ENCODE results near the gene CAMK2A. TPM values are rescaled to one million over a fixed set of nuclear protein-coding genes. Genes with fewer than 3 reads are reported as not detected.

The CAMK2A gene
- total RNA-seq, 4 donors from 2014 or later: 32.0 to 78.1 (median 48.6) TPM

DNA sequence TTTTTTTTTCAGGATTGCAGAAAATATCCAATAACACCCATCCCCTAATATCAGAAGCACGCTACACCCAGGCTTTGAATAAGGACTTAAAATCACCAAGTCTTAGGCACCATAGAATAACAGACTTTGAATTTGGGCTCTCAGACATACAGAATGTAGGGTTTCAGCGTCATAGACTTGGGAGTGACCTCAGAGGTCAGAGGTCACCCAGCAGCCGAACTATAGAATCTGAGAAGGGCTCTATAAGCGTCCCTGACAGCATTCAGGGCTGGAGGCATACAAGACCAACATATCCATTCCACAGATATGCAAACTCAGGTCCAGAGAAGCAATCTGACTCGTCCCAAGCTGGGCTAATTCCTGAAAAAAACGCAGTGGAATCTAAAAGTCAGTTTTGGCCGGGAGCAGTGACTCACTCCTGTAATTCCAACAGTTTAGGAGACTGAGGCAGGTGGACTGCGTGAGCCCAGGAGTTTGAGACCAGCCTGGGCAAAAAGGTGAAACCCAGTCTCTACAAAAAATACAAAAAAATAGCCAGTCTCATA, 65.0 kb downstream of the CAMK2A start:
- no peak for ATAC-seq
- DNase-seq: no peak
- Histone ChIP-seq H3K27ac (no peak overlapping the region), H3K9me3 (no peaks in the 10 kb centered on the region), H3K27me3 (no peaks in the 10 kb centered on the region), H3K4me1 (no peaks in the 10 kb centered on the region), H3K4me3 (no peak overlapping the region), H3K36me3 (peaks cover 0 to 8% of the 10 kb centered on the region in 2 donors)
- in situ Hi-C loops (cut with MboI; ENCODE audit: low sequenced_read_pairs in 4 of 4): loop anchor here in 2 of 4 donors (5.0 to 25.0 kb wide), 2 partner anchors 62 to 187 kb away; no protein-coding TSS in a partner anchor
- intact Hi-C loops (cut with DNase I; ENCODE audit: low total_unique reads): no loop called here
- no peak for TF ChIP-seq POLR2A (IDR thresholded peaks at IDR 0.05)
- TF ChIP-seq, protein P1, sequence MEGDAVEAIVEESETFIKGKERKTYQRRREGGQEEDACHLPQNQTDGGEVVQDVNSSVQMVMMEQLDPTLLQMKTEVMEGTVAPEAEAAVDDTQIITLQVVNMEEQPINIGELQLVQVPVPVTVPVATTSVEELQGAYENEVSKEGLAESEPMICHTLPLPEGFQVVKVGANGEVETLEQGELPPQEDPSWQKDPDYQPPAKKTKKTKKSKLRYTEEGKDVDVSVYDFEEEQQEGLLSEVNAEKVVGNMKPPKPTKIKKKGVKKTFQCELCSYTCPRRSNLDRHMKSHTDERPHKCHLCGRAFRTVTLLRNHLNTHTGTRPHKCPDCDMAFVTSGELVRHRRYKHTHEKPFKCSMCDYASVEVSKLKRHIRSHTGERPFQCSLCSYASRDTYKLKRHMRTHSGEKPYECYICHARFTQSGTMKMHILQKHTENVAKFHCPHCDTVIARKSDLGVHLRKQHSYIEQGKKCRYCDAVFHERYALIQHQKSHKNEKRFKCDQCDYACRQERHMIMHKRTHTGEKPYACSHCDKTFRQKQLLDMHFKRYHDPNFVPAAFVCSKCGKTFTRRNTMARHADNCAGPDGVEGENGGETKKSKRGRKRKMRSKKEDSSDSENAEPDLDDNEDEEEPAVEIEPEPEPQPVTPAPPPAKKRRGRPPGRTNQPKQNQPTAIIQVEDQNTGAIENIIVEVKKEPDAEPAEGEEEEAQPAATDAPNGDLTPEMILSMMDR (IDR thresholded peaks at IDR 0.05 in 4 of 5, conservative IDR thresholded peaks at IDR 0.05 in 1 of 5): no peak

DNA sequence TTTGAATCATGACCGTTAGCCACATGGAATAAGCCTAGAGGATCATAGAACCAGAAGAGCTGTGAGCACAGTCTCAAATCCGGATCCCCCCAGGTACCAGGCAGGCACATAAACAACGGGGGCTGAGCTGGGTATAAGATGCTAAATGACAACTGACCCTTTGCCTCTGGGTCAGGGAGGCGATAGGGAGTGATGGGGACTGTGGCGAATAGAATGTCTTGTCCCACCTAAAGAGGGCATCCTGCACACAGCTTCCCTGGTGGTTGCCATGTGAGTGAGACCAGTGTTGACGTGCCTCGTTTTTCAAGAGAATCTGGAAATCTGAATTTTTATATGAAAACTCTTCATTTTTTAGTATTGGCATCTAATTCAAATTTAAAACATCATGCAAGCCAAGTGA, 66.1 kb downstream of the CAMK2A start:
- in situ Hi-C loops (cut with MboI; ENCODE audit: low sequenced_read_pairs in 4 of 4): loop anchor here in 2 of 4 donors (5.0 to 25.0 kb wide), 2 partner anchors 61 to 186 kb away; no protein-coding TSS in a partner anchor
- Histone ChIP-seq H3K27ac (no peak overlapping the region), H3K4me3 (no peak overlapping the region), H3K27me3 (no peaks in the 10 kb centered on the region), H3K36me3 (peaks cover 0 to 8% of the 10 kb centered on the region in 2 donors), H3K4me1 (peaks cover 0 to 2% of the 10 kb centered on the region in 2 donors), H3K9me3 (no peaks in the 10 kb centered on the region)
- intact Hi-C loops (cut with DNase I; ENCODE audit: low total_unique reads): no loop called here
- no peak for TF ChIP-seq POLR2A (IDR thresholded peaks at IDR 0.05)
- TF ChIP-seq, protein P1 (IDR thresholded peaks at IDR 0.05 in 4 of 5, conservative IDR thresholded peaks at IDR 0.05 in 1 of 5): no peak
- ATAC-seq: no peak
- DNase-seq: no peak

DNA sequence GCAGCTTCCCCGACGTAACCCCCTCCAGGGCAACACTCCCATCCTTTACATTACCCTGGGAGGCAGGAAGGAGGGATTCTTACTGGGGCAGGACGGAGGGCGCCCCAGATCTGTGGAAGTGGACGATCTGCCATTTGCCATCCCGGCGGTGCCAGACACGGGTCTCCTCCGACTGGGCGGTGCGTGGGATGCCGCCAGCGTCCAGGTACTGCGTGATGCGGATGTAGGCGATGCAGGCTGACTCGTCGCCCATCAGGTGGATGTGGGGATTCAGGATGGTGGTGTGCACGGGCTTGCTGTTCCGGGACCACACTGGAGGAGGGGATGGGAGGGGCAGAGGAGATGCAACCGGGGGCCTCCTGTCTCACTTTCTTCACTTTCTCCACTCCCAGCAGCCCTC, 66.7 kb downstream of the CAMK2A start:
- in situ Hi-C loops (cut with MboI; ENCODE audit: low sequenced_read_pairs in 4 of 4) (loop anchor here in 2 of 4 donors (5.0 to 25.0 kb wide), 2 partner anchors 61 to 186 kb away; no protein-coding TSS in a partner anchor), intact Hi-C loops (cut with DNase I; ENCODE audit: low total_unique reads) (no loop called here)
- H3K27me3 ChIP-seq: no peaks in the 10 kb centered on the region

DNA sequence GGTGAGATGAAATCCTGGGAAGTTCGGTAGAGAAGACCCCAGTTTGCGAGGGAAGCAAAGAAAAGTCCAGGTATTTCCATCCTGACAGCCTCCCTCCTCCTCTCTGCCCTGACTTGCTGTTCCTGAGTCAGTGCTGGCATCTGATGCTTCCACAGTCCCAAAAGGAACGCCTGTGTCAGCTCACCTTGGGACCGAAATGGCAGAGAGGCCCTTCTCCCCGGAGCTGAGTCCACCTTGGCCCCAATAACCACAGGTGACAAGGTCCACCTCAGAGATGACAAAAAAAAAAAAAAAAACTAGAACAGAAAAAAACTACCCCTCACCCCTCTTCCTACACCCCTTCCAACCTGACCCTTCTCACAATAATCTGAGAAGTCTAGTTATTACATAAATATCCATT, 68.1 kb downstream of the CAMK2A start:
- intact Hi-C loops (cut with DNase I; ENCODE audit: low total_unique reads): no loop called here
- H3K36me3 ChIP-seq: no peaks in the 10 kb centered on the region
- no peak overlapping the region for H3K4me3 ChIP-seq
- H3K27ac ChIP-seq: no peak overlapping the region
- in situ Hi-C loops (cut with MboI; ENCODE audit: low sequenced_read_pairs in 4 of 4): loop anchor here in 2 of 4 donors (5.0 to 25.0 kb wide), 2 partner anchors 59 to 184 kb away; no protein-coding TSS in a partner anchor
- peaks cover 0 to 7% of the 10 kb centered on the region in 2 donors for H3K4me1 ChIP-seq
- DNase-seq (no peak), ATAC-seq (no peak)
- H3K27me3 ChIP-seq: no peaks in the 10 kb centered on the region
- TF ChIP-seq, protein P1 (IDR thresholded peaks at IDR 0.05 in 4 of 5, conservative IDR thresholded peaks at IDR 0.05 in 1 of 5): no peak
- no peak for TF ChIP-seq POLR2A (IDR thresholded peaks at IDR 0.05)
- no peaks in the 10 kb centered on the region for H3K9me3 ChIP-seq

More for the DNA sequence above, 66.7 kb downstream of the CAMK2A start:
- H3K9me3 ChIP-seq: no peaks in the 10 kb centered on the region
- peaks cover 0 to 4% of the 10 kb centered on the region in 2 donors for H3K4me1 ChIP-seq
- no peak for ATAC-seq
- DNase-seq: no peak
- no peak overlapping the region for H3K4me3 ChIP-seq
- no peak overlapping the region for H3K27ac ChIP-seq
- peaks cover 0 to 6% of the 10 kb centered on the region in 2 donors for H3K36me3 ChIP-seq
- TF ChIP-seq, protein P1 (IDR thresholded peaks at IDR 0.05 in 4 of 5, conservative IDR thresholded peaks at IDR 0.05 in 1 of 5): no peak
- no peak for TF ChIP-seq POLR2A (IDR thresholded peaks at IDR 0.05)

Data from gastrocnemius medialis (tissue), 4 donors.